Measurements from ENCODE around the gene IQSEC1. TPM values are rescaled to one million over a fixed set of nuclear protein-coding genes. Genes with fewer than 3 reads are reported as not detected.

IQSEC1 gene
- polyA plus RNA-seq, 3 donors = 25.1 to 30.4 (median 28.2) TPM

DNA sequence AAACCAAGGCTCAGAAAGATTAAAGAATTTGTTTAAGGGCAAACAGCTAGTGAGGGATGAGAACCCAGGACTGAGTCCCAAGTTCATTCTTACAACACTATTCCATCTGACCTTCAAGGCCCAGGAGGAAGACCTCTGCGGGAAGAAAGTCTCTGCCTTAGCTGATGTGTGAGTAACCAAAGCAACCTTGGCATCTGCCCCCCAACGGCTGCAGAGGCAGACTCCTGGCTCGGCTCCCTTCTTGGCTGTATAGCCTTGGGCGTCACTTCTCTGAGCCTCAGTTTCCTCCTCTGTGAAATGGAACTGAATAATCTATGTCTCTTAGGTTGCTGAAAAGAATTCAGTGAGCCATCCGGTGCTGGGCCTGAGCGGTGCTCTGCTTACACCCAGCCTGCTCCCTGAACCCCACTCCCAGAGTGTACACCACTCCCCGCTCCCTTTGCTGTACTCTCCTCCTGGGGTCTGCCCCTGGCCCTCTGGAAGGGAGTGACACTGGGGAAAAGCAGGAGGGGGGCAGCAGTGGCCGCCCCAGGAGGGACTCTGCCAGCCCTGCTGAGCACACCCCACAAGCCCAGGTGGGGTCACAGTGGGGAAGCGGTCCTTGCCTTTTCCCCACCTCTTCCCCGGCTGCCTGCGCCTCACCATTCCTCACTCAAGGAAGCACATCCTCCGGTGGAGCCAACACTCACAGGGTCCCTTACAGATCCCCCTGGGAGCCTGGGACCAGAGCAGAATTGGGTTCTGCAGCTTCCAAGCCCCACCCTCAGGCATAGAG lies 97.3 kb downstream of the IQSEC1 start:
- no peak for DNase-seq (ENCODE audit: low read depth in 3 of 3, low spot score in 2 of 3)

GRCh38 chr3:12974819-12975218 lies 98.4 kb downstream of the IQSEC1 start:
- no peak for DNase-seq (ENCODE audit: low read depth in 3 of 3, low spot score in 2 of 3)

DNA sequence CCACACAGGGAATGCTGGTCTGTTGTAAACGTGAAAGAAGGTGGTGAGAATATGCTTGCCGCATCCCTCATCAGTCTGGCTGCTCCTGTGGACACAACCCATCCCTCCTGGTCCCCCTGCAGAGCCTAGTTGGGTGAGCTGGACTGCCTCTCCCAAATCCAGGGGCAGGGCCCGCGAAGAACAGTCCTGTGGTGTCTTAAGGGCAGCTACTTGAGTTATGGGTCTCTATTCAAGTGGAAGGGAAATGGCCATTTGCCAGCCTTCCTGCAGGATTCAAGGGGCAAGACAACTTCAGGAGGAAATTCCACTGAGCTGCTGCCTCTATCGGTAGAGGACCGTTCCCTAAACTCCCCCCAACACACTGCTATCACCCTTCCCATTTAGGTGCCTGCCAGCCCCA lies 98.9 kb downstream of the IQSEC1 start:
- DNase-seq (ENCODE audit: low read depth in 3 of 3, low spot score in 2 of 3) = no peak

DNA sequence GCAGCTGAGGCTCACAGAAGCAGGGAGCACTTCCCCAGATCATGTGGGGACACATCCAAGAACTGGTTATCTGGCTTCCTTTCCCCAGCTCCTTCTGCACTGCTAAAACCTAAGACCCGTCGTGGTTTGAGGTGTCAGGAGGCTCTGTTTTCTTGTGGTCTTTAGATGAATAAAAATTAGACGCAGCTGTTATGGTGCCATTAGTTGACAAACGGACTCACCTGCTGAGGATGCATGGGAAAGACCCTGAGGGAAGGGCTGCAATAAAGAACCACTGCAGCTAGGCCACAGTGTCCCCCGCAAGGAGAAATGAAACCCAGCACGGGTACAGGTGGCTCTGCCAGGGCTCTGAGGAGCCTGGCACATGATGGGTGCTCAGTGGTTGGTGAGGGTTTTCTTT lies 99.4 kb downstream of the IQSEC1 start:
- DNase-seq (ENCODE audit: low read depth in 3 of 3, low spot score in 2 of 3) = no peak

DNA sequence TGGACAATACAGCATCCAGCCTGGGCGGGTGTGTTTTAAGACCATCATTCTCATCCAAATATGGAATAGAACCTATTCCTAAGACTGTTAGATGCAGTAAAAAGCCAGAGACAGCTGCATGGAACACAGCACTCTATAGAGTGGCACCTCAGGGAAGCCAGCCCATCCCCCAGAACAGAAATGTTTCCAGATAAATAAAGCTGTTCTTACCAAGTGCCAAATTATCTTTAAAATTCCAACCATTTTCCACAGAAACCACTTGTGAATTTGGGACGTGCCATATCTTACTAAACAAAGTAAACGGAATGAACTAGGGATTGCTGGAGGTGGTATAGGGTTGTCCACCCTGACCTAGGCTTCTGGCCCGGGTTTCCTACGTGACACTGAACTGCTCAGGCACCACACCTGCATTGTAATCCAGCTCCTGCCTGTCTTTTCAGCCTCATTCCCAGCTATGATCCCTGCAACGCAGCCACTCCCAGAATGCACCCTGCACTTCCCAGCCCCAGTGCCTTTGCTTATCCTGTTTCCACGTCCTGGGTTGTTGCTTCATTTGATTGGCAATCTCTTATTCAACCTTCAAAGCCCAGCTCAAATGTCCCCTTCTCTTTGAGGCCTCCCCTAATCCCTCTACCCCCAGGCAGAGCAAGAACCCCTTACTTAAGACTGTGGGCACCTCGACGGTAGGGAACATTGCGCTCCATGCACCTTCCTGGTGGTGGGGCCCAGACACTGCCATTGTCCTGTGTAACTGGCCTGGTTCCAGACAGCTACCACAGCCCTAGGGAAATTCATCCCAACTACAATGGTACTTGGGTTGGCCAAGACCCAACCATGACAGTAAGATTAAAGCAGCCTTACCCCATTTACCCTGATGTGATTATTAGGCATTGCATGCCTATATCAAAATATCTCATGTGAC lies 100.2 kb downstream of the IQSEC1 start:
- no peak for DNase-seq (ENCODE audit: low read depth in 3 of 3, low spot score in 2 of 3)

DNA sequence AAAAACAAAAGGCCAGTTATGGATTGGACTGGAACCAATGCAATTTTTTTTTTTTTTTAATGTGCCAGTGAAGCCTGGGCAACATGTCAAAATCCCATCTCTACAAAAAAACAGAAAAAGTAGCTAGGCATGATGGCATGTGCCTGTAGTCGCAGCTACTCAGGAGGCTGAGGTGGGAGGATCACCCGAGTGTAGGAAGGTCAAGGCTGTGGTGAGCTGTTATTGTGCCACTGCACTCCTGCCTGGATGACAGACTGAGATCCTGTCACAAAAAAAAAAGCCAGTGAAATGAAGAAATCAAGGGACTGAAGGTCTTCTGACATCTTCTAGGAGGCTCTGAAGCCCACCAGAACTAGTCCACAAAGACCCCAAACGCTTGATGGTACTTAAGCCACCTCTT lies 101.2 kb downstream of the IQSEC1 start:
- DNase-seq (ENCODE audit: low read depth in 3 of 3, low spot score in 2 of 3) = no peak

DNA sequence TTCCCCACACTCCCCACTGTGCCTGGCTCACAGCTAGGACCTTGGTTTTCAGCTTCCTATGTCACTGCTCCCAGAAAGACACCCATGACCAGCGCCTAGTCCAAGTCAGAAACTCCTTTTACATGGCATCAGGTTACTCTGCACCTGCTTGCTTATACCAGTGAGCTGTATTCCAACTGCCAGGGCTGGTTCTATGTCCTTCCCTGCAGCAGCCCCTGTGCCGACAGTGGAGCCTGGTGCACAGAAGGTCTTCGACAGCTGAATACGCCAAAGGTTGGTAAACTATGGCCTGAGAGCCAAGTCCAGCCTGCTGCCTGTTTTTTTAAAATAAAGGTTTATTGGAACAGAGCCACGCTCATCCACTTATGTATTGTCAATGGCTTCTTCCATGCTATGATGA lies 102.5 kb downstream of the IQSEC1 start:
- DNase-seq (ENCODE audit: low read depth in 3 of 3, low spot score in 2 of 3) = no peak

GRCh38 chr3:12969486-12969885 lies 103.7 kb downstream of the IQSEC1 start:
- no peak for DNase-seq (ENCODE audit: low read depth in 3 of 3, low spot score in 2 of 3)

GRCh38 chr3:12968541-12968940 lies 104.7 kb downstream of the IQSEC1 start:
- DNase-seq (ENCODE audit: low read depth in 3 of 3, low spot score in 2 of 3) = no peak

GRCh38 chr3:12967606-12968351 lies 105.5 kb downstream of the IQSEC1 start:
- DNase-seq (ENCODE audit: low read depth in 3 of 3, low spot score in 2 of 3) = peak in 2 of 3 donors; percentile 53 to 72

GRCh38 chr3:12966847-12967605 lies 106.2 kb downstream of the IQSEC1 start:
- DNase-seq (ENCODE audit: low read depth in 3 of 3, low spot score in 2 of 3) = no peak

DNA sequence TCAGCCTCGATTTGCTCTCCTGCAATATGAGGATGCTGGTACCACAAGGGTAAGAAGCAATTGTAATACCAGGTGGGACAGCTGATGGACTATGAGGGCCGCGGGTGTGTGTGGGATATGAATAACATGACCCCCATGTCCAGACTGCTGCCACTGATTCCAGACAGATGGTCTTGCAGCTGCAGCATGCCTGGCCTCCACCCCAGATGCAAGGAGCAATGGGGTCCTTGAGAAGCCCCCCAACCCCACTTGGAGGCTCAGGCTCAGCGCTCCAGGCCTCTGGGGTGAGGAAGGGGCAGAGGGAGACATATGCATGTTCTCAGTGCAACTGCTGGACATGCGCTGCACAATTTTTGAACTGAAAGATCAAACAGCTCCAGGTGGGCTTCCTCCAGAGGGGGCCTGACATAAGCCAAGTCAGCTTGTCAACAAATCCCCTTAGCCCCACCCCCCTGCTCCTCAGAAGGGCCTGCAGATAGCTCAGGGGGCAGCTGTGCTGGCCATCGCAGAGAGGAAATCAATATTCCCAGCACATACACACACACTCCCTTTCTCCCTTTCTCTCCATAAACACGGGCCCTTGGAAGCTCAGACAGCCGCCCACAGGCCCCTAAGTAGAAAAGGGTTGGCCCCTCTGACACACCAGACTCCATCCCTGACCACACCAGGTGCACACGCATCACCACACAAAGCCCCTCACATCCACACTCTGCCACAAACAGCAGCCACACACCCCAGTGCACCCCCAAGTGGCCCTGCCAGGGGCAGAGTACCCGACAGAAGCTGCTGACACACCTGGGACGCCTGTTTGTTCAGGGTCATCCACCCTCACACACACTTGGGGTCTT lies 107.0 kb downstream of the IQSEC1 start:
- DNase-seq (ENCODE audit: low read depth in 3 of 3, low spot score in 2 of 3) = no peak

DNA sequence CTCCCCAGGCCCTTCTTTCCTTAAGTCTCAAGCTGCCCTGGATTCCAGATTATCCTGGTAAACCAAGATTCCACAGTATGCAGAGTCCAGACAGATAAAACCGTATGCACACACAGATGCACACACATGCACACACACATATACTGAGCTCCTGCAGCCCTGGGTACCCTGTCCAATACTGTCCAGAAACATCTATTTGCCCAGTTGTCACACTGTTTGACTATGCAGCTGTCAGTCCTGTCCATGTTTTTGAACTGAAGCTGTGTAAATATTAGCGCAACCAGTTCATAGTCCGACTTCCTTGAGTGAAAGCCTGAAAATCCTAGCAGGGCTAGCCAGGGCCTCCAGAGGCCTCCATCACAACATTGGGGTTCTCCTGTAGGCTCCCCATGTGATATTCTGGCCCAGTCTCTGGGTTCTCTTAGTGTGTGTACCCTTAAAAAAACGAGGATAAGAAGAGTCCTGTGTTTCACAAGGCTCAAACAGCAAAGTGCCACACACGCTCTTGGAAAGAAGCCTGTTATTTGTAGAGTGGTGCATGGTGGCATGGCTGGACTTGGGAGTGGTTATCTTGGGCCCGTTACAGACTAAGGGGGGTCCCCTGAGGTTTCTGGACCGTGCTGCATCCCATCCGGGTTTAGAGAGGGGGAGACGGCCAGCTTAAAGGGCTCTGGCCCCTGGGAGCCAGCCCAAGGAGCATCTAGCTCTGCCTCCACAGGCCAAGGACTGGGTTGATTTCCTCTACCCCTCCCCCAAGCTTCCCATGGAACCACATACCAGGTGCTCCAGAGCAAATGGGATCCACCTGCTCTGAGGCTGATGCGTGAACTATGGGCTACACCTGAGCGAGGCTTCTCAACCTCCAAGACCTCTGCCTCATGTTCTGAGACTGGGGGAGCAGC lies 108.3 kb downstream of the IQSEC1 start:
- DNase-seq (ENCODE audit: low read depth in 3 of 3, low spot score in 2 of 3) = no peak

GRCh38 chr3:12963922-12964701 lies 109.1 kb downstream of the IQSEC1 start:
- no peak for DNase-seq (ENCODE audit: low read depth in 3 of 3, low spot score in 2 of 3)

- no peak for DNase-seq (ENCODE audit: low read depth in 3 of 3, low spot score in 2 of 3)
Measured at GRCh38 chr3:12963231-12963896, 109.9 kb downstream of the IQSEC1 start.

DNA sequence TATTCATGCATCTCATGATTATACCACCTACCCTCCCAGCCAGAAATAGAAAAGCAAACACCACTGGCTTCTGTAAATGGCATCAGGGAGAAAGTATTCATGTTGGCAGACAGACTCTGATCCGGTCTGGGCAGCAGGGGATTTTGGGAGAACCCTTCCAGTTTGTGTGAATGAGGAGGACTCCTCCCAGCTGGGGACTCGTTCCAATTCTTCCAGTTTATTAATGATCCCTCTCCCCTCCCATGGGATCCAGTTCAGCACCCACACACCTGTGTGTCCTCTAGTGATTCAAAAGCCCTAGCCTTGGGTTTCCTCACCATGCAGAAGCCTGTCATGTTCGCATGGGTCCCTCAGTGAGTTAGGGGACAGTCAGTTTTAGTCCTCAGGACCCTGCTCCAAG lies 110.9 kb downstream of the IQSEC1 start:
- DNase-seq (ENCODE audit: low read depth in 3 of 3, low spot score in 2 of 3) = no peak

DNA sequence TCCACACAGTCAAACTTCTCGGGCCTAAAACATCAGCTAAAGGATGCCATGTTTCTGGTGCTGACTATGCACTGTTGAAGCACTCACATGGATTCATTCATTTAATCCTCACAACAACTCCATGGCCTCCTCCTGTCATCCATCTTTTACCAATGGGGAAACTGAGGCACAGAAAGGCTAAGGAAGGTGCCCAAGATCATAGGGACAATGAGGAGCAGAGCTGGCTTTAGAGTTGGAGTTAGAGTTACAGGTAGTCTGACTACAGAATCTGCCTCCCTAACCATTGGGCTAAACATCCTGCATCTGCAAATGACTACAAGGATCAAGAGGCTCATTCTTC lies 111.6 kb downstream of the IQSEC1 start:
- no peak for DNase-seq (ENCODE audit: low read depth in 3 of 3, low spot score in 2 of 3)

Measured in right renal cortex interstitium (tissue), 3 donors.